MM.1S (cell line): Measurements from ENCODE around the gene ALPG.

Experiments used
- EZH2phosphoT487 ChIP-seq: fragments of 300-600 bp; sonication (generic); IDR thresholded peaks from 2 replicates; pipeline ENCODE4 v1.6.1; 2018; ENCODE audit warnings: antibody characterized with exemption, low read length
- TF ChIP-seq, protein P1 (sequence below): fragments of 300-600 bp; sonication (generic); IDR thresholded peaks from 2 replicates; pipeline ENCODE4 v1.5.1; 2016; ENCODE audit warnings: antibody characterized with exemption, low read length, mixed read lengths

GRCh38 chr2:232435375-232435648, 28.7 kb downstream of the ALPG start:
- TF ChIP-seq, protein P1, sequence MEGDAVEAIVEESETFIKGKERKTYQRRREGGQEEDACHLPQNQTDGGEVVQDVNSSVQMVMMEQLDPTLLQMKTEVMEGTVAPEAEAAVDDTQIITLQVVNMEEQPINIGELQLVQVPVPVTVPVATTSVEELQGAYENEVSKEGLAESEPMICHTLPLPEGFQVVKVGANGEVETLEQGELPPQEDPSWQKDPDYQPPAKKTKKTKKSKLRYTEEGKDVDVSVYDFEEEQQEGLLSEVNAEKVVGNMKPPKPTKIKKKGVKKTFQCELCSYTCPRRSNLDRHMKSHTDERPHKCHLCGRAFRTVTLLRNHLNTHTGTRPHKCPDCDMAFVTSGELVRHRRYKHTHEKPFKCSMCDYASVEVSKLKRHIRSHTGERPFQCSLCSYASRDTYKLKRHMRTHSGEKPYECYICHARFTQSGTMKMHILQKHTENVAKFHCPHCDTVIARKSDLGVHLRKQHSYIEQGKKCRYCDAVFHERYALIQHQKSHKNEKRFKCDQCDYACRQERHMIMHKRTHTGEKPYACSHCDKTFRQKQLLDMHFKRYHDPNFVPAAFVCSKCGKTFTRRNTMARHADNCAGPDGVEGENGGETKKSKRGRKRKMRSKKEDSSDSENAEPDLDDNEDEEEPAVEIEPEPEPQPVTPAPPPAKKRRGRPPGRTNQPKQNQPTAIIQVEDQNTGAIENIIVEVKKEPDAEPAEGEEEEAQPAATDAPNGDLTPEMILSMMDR: no peak
- no peak for TF ChIP-seq EZH2phosphoT487
